Myocyte (in vitro differentiated cells): ENCODE data around the gene ULK3. TPM values are rescaled to one million over a fixed set of nuclear protein-coding genes. Genes with fewer than 3 reads are reported as not detected.

Experiments used
- DNase-seq: peaks from one replicate; pipeline ENCODE4 v3.0.0-alpha.2; 2012; ENCODE audit warnings: low read depth
- total RNA-seq: library from RNA; depleted of rRNA; stranded (reverse); fragments of >200 nt; gene quantifications from 2 replicates; pipeline ENCODE4 v1.2.3, GENCODE V29; 2014

Gene ULK3
- total RNA-seq, 1 donor from 2014 or later: 75.0 TPM

GRCh38 chr15:74841891-74842373 lies 1.0 kb downstream of the ULK3 start:
- DNase-seq: no peak

GRCh38 chr15:74840851-74841775 lies 1.8 kb downstream of the ULK3 start:
- no peak for DNase-seq

GRCh38 chr15:74839526-74840395 lies 3.2 kb downstream of the ULK3 start:
- no peak for DNase-seq

- no peak for DNase-seq
Observed at GRCh38 chr15:74838746-74839525, 4.0 kb downstream of the ULK3 start.

GRCh38 chr15:74838137-74838516 lies 4.8 kb downstream of the ULK3 start:
- DNase-seq: no peak

GRCh38 chr15:74837482-74838136 lies 5.3 kb downstream of the ULK3 start:
- no peak for DNase-seq

GRCh38 chr15:74836846-74837245 lies 6.1 kb downstream of the ULK3 start:
- DNase-seq: no peak

- peak; percentile 61 for DNase-seq
Observed at GRCh38 chr15:74835312-74835823, 7.6 kb downstream of the ULK3 start.

- DNase-seq: peak; percentile 43
Observed at GRCh38 chr15:74833376-74834107, 9.4 kb downstream of the ULK3 start.

GRCh38 chr15:74832826-74833225 lies 10.1 kb downstream of the ULK3 start:
- no peak for DNase-seq

GRCh38 chr15:74831813-74832495 lies 11.0 kb downstream of the ULK3 start:
- DNase-seq: no peak

GRCh38 chr15:74830868-74831267 lies 12.1 kb downstream of the ULK3 start:
- peak; percentile 93 for DNase-seq

GRCh38 chr15:74829991-74830390 lies 13.0 kb downstream of the ULK3 start:
- no peak for DNase-seq

- no peak for DNase-seq
Observed at GRCh38 chr15:74829486-74829885, 13.5 kb downstream of the ULK3 start.

- no peak for DNase-seq
Observed at GRCh38 chr15:74828835-74829234, 14.1 kb downstream of the ULK3 start.

- no peak for DNase-seq
Observed at GRCh38 chr15:74827614-74828013, 15.3 kb downstream of the ULK3 start.

- no peak for DNase-seq
Observed at GRCh38 chr15:74826921-74827320, 16.0 kb downstream of the ULK3 start.

- DNase-seq: no peak
Observed at GRCh38 chr15:74826364-74826819, 16.6 kb downstream of the ULK3 start, which contains the start of gene CPLX3. TSS of gene CPLX3 (plus strand) at chr15:74826627. CDS start at chr15:74826704, 77 bp downstream.

GRCh38 chr15:74825866-74826265 lies 17.1 kb downstream of the ULK3 start:
- no peak for DNase-seq
